Caco-2 (cell line): ENCODE measurements around the gene OR5K3. TPM values are rescaled to one million over a fixed set of nuclear protein-coding genes. Genes with fewer than 3 reads are reported as not detected.

Source experiments
- BruUV-seq: library from RNA; stranded (reverse); fragments of 400-500 nt; replicated peaks from 2 replicates; lab custom pipeline; 2021; lab: Mats Ljungman, UMichigan
- CTCF ChIA-PET: fragments of 300-600 bp; sonication (Branson Sonifier 250); formaldehyde crosslinking; loops from one replicate; lab custom pipeline; 2022; ENCODE audit warnings: antibody characterized with exemption; lab: Charles Lee
- POLR2A ChIA-PET: fragments of 300-600 bp; sonication (Branson Sonifier 250); formaldehyde crosslinking; loops from one replicate; lab custom pipeline; 2022; ENCODE audit warnings: antibody characterized with exemption; lab: Charles Lee
- DNase-seq, 2 experiments: peaks; one replicate each; pipeline versions ENCODE4 v3.0.0 to v3.0.0-alpha.2; 2020 to 2022
- H3K27me3 ChIP-seq: replicated peaks from 2 replicates; pipeline ENCODE4 v1.6.0; 2011; ENCODE audit warnings: low read length; ENCODE audit not compliant: control insufficient read depth, insufficient read depth
- H3K36me3 ChIP-seq: 2 replicates; pipeline ENCODE4 v1.5.1; 2011; ENCODE audit warnings: low read length; ENCODE audit not compliant: control insufficient read depth, insufficient read depth
- H3K4me1 ChIP-seq: fragments of 250-450 bp; sonication (Bioruptor Pico); 2 replicates; pipeline ENCODE4 v1.5.1; 2020; ENCODE audit warnings: mild to moderate bottlenecking
- H3K4me3 ChIP-seq: 2 replicates; pipeline ENCODE4 v1.5.1; 2011; ENCODE audit warnings: low read depth, mild to moderate bottlenecking, control low read depth, low read length
- H3K9me3 ChIP-seq: fragments of 250-450 bp; sonication (Bioruptor Pico); 2 replicates; pipeline ENCODE4 v1.5.1; 2020; ENCODE audit warnings: mild to moderate bottlenecking, moderate library complexity
- H3K27ac Mint-ChIP-seq: one replicate; pipeline ENCODE4 v1.8.0; 2022; ENCODE audit warnings: mixed read lengths; ENCODE audit not compliant: unreplicated experiment
- H3K27me3 Mint-ChIP-seq: one replicate; pipeline ENCODE4 v1.8.0; 2022; ENCODE audit warnings: mixed read lengths; ENCODE audit not compliant: insufficient read depth, unreplicated experiment
- H3K36me3 Mint-ChIP-seq: one replicate; pipeline ENCODE4 v1.8.0; 2022; ENCODE audit warnings: mild to moderate bottlenecking, mixed read lengths; ENCODE audit not compliant: insufficient read depth, unreplicated experiment
- H3K4me1 Mint-ChIP-seq: one replicate; pipeline ENCODE4 v1.8.0; 2022; ENCODE audit warnings: low read depth, mixed read lengths; ENCODE audit not compliant: unreplicated experiment
- H3K4me3 Mint-ChIP-seq: one replicate; pipeline ENCODE4 v1.8.0; 2022; ENCODE audit warnings: mild to moderate bottlenecking, moderate library complexity, mixed read lengths; ENCODE audit not compliant: unreplicated experiment
- H3K9me3 Mint-ChIP-seq: one replicate; pipeline ENCODE4 v1.8.0; 2022; ENCODE audit warnings: mixed read lengths; ENCODE audit not compliant: unreplicated experiment
- intact Hi-C: fragments of 100-400 bp; cut with micrococcal nuclease; formaldehyde crosslinking; loops from one replicate; pipeline ENCODE4 v1.10.0; 2022; ENCODE audit not compliant: unreplicated experiment
- total RNA-seq: library from RNA; stranded (reverse); gene quantifications from 2 replicates; pipeline ENCODE4 v1.2.3, GENCODE V29; 2022
- TF ChIP-seq, protein P1 (sequence below), 2 experiments: fragments of 200-600 bp in 1 of 2; IDR thresholded peaks; 1 replicate in 1 of 2; 2 replicates in 1 of 2; pipeline versions ENCODE4 v1.5.1 to v1.8.0; 2011 to 2022; ENCODE audit warnings: antibody characterized with exemption in 1 of 2, control low read depth in 1 of 2, inconsistent platforms in 1 of 2, low read depth in 1 of 2, low read length in 1 of 2, mild to moderate bottlenecking in 1 of 2, moderate library complexity in 1 of 2; ENCODE audit not compliant: insufficient read depth in 1 of 2, severe bottlenecking in 1 of 2, unreplicated experiment in 1 of 2

The OR5K3 gene
- total RNA-seq, 1 experiment from 2014 or later: not detected

DNA sequence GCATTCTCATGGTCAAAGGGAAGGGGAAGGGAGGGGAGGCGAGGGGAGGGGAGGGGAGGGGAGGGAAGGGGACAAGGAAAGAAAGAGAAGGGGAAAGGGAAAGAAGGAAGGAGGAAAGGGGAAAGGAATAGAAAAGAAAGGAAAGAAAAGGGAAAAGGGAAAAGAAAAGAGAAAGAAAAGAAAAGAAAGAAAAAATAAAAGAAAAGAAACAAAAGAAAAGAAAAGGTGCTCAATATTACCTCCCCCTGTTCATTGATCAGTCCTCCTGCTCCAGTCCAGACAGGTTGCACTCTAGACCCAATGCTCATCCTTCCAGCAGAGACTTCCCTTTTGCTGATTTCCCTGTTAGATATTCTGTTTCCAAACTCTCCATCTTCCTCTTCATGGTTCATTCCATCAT lies 18.0 kb upstream of the OR5K3 start:
- no peaks in the 10 kb centered on the region for H3K27me3 ChIP-seq
- CTCF ChIA-PET: no interaction called here
- no peaks in the 10 kb centered on the region for H3K36me3 Mint-ChIP-seq

DNA sequence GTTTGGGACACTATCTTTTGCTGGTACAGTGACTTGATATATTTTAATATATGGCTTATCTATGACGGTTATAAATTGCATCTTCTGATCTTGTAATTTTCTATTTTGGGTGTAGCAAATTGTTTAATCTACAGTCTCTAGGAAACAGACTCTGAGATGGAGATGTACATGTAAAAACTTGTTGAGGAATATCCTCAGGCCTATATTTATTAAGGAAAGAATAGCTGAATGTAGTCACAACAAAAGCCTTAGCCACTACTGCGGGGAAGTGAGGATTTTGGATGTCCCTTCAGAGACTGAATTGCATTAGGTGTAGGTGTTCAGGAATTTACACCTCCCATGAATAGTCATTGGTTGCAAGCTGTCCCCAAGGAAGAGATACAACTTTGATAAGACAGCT lies 13.8 kb upstream of the OR5K3 start:
- BruUV-seq: no TSS peak
- POLR2A ChIA-PET: no interaction called here
- Mint-ChIP-seq H3K4me1 (no peaks in the 10 kb centered on the region), H3K4me3 (no peak overlapping the region), H3K27ac (no peak overlapping the region), H3K9me3 (no peaks in the 10 kb centered on the region), H3K27me3 (peaks cover 8% of the 10 kb centered on the region), H3K36me3 (no peaks in the 10 kb centered on the region)
- TF ChIP-seq, protein P1, sequence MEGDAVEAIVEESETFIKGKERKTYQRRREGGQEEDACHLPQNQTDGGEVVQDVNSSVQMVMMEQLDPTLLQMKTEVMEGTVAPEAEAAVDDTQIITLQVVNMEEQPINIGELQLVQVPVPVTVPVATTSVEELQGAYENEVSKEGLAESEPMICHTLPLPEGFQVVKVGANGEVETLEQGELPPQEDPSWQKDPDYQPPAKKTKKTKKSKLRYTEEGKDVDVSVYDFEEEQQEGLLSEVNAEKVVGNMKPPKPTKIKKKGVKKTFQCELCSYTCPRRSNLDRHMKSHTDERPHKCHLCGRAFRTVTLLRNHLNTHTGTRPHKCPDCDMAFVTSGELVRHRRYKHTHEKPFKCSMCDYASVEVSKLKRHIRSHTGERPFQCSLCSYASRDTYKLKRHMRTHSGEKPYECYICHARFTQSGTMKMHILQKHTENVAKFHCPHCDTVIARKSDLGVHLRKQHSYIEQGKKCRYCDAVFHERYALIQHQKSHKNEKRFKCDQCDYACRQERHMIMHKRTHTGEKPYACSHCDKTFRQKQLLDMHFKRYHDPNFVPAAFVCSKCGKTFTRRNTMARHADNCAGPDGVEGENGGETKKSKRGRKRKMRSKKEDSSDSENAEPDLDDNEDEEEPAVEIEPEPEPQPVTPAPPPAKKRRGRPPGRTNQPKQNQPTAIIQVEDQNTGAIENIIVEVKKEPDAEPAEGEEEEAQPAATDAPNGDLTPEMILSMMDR (IDR thresholded peaks at IDR 0.05; ENCODE audit: insufficient read depth in 1 of 2, low read depth in 1 of 2, low read length in 1 of 2, severe bottlenecking in 1 of 2, unreplicated experiment in 1 of 2): no peak
- intact Hi-C loops: no loop called here
- CTCF ChIA-PET: no interaction called here
- no peak for DNase-seq
- Histone ChIP-seq H3K36me3 (no peaks in the 10 kb centered on the region), H3K4me1 (no peaks in the 10 kb centered on the region), H3K27me3 (no peaks in the 10 kb centered on the region), H3K4me3 (no peak overlapping the region), H3K9me3 (no peaks in the 10 kb centered on the region)

More for the DNA sequence above, 18.0 kb upstream of the OR5K3 start:
- no peak overlapping the region for H3K27ac Mint-ChIP-seq
- no TSS peak for BruUV-seq
- POLR2A ChIA-PET: no interaction called here
- no peaks in the 10 kb centered on the region for H3K36me3 ChIP-seq
- no peaks in the 10 kb centered on the region for H3K4me1 ChIP-seq
- DNase-seq: no peak
- intact Hi-C loops: no loop called here
- TF ChIP-seq, protein P1 (IDR thresholded peaks at IDR 0.05; ENCODE audit: insufficient read depth in 1 of 2, low read depth in 1 of 2, low read length in 1 of 2, severe bottlenecking in 1 of 2, unreplicated experiment in 1 of 2): no peak
- no peaks in the 10 kb centered on the region for H3K9me3 ChIP-seq
- no peaks in the 10 kb centered on the region for H3K4me1 Mint-ChIP-seq
- H3K4me3 Mint-ChIP-seq: no peak overlapping the region
- peaks cover 10% of the 10 kb centered on the region for H3K27me3 Mint-ChIP-seq
- no peak overlapping the region for H3K4me3 ChIP-seq
- H3K9me3 Mint-ChIP-seq: no peaks in the 10 kb centered on the region

DNA sequence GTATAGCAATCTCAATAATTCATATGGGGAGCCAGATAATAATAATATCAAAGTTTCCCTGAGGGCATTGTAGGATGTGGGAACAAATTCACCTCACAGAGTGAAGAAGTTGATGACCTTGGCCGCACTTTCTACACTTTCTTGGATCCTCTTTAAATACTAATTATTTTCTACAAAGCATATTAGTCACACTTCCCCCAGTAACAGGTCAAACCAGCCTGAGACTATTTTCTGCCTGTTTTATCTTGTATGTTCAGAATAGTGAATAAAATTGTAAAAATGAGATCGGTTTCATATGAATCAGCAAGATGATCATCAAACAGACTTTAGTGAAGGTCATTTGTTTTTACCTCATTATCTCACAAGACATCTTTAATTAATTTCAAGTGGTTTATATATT lies 2.3 kb upstream of the OR5K3 start:
- POLR2A ChIA-PET: no interaction called here

More for the DNA sequence above, 2.3 kb upstream of the OR5K3 start:
- no peak overlapping the region for H3K4me3 ChIP-seq
- Mint-ChIP-seq H3K9me3 (no peaks in the 10 kb centered on the region), H3K27me3 (peaks cover 12% of the 10 kb centered on the region), H3K4me3 (no peak overlapping the region), H3K4me1 (no peaks in the 10 kb centered on the region), H3K36me3 (no peaks in the 10 kb centered on the region), H3K27ac (no peak overlapping the region)
- BruUV-seq: no TSS peak
- CTCF ChIA-PET: no interaction called here
- no peaks in the 10 kb centered on the region for H3K36me3 ChIP-seq
- no peak for DNase-seq
- H3K27me3 ChIP-seq: no peaks in the 10 kb centered on the region
- H3K9me3 ChIP-seq: no peaks in the 10 kb centered on the region
- TF ChIP-seq, protein P1 (IDR thresholded peaks at IDR 0.05; ENCODE audit: insufficient read depth in 1 of 2, low read depth in 1 of 2, low read length in 1 of 2, severe bottlenecking in 1 of 2, unreplicated experiment in 1 of 2): no peak
- no peaks in the 10 kb centered on the region for H3K4me1 ChIP-seq
- intact Hi-C loops: no loop called here
